Heart left ventricle (tissue), 13 donors: ENCODE measurements around the gene MED4.

Source experiments
- POLR2A ChIP-seq, 2 donors: fragments of 450-650 bp; IDR thresholded peaks; one replicate each; pipeline ENCODE4 v1.6.1; 2017; ENCODE audit warnings: antibody characterized with exemption in 2 of 2, mild to moderate bottlenecking in 2 of 2, moderate library complexity in 2 of 2
- TF ChIP-seq, protein P1 (sequence below), 12 donors: fragments of 200-600 bp; sonication (generic) in 4 of 12; IDR thresholded peaks; one replicate each; pipeline versions ENCODE4 v1.5.0 to v1.8.0; 2018 to 2022; ENCODE audit warnings: antibody characterized with exemption in 12 of 12, mild to moderate bottlenecking in 5 of 12
- donor health status: ischemic (EF 13 %, LVEDD 7.1; RV severe dilation, severe dysfunction).
- donor health status: DM: no; HTN: yes; CAD: no.
- donor health status: DM: no; HTN: no; CAD: no.
- donor health status: ischemic (EF 25% LVEDD 6.9; RV normal size, moderate dysfunction).
- donor health status: ischemic (EF 25% LVEDD 5.7; RV mildly dilated, moderate dysfunction).
- donor health status: ischemic (EF 35%, LVEDD 5.7; RV mildly dilated, moderate dysfunction).
- donor health status: nonischemic (EF 11% LVEDD 7.7; RV severe dilation, severe dysfunction).
- donor health status: DM: yes; HTN: yes; CAD: no.
- donor health status: PGD.
- donor health status: ischemic (EF 29% LVEDD 5.4; RV normal size, mild dysfunction).
- donor health status: nonischemic (EF 23%, LVEDD 6.1; RV moderate dilation, normal function).

DNA sequence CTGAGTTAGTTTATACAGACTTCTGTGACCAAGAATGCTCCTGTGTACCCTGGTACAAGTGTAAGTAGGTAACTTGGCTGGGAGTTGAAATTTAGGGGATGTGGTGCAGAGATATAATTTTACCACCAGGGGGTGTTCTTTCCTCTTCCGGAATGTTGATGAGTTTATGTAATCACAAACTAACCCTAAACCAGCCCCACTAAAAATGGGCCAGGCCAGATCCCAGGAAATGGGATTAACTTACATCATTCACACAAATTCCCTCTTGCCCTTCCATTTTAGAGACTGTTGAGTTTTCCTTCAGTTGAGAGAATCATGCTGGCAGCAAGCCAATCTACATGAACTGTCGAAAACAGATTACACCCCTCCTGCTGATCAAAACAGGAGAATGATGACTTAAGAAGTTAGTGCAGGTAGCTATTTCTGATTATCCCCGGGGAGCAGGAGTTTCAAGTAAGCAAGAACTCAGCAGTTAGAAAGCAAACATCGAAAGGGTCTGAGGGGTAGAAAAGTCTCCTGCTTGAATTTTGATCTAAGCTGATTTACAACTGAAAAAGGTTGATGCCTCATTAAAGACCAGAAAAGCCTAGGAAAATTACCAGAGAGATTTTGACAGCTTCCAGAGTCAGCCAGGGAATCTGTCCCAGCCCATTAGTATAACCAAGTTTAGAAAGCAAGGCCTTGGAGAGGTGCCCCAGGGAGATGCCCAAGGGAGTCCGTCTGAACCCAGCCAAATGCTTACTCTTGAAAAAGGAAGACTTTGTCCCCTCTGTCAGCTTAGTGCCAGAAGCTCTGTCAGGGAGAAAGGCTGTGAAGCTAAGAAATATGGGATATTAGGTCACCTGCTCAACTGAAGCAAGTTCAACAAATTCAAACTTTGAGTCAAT lies 32.3 kb upstream of the MED4 start:
- TF ChIP-seq, protein P1, sequence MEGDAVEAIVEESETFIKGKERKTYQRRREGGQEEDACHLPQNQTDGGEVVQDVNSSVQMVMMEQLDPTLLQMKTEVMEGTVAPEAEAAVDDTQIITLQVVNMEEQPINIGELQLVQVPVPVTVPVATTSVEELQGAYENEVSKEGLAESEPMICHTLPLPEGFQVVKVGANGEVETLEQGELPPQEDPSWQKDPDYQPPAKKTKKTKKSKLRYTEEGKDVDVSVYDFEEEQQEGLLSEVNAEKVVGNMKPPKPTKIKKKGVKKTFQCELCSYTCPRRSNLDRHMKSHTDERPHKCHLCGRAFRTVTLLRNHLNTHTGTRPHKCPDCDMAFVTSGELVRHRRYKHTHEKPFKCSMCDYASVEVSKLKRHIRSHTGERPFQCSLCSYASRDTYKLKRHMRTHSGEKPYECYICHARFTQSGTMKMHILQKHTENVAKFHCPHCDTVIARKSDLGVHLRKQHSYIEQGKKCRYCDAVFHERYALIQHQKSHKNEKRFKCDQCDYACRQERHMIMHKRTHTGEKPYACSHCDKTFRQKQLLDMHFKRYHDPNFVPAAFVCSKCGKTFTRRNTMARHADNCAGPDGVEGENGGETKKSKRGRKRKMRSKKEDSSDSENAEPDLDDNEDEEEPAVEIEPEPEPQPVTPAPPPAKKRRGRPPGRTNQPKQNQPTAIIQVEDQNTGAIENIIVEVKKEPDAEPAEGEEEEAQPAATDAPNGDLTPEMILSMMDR (IDR thresholded peaks at IDR 0.05), result peak; percentile 60 to 86 (median 75)
- TF ChIP-seq POLR2A (IDR thresholded peaks at IDR 0.05), result no peak
